HCT116 (cell line): ENCODE measurements around the gene REEP6. TPM values are rescaled to one million over a fixed set of nuclear protein-coding genes. Genes with fewer than 3 reads are reported as not detected.

Source experiments
- ATAC-seq: fragments of 200-7000 bp; cut with Tn5 transposase; 2 replicates; pipeline ENCODE4 v1.9.1; 2020; ENCODE audit warnings: mild to moderate bottlenecking, moderate library complexity
- BruUV-seq: library from RNA; stranded (reverse); fragments of 400-500 nt; replicated peaks from 2 replicates; lab custom pipeline; 2021; lab: Mats Ljungman, UMichigan
- CTCF ChIA-PET: fragments of 300-600 bp; sonication (Branson Sonifier 250); formaldehyde crosslinking; loops from one replicate; lab custom pipeline; 2021; ENCODE audit warnings: antibody characterized with exemption; lab: Charles Lee
- POLR2A ChIA-PET: fragments of 300-600, 350-600 bp; sonication (Branson Sonifier 250); formaldehyde crosslinking; loops from one replicate; lab custom pipeline; 2021; ENCODE audit warnings: antibody characterized with exemption; lab: Charles Lee
- RAD21 ChIA-PET, 2 experiments: fragments of 300-600 bp; sonication (Branson Sonifier 250); formaldehyde crosslinking; loops; one replicate each; lab custom pipeline; 2023; ENCODE audit warnings: low total read pairs in 2 of 2; ENCODE audit not compliant: uncharacterized antibody in 2 of 2, unreplicated experiment in 2 of 2, low non-redundant PET in 1 of 2; lab: Charles Lee
- DNase-seq: peaks from one replicate; pipeline ENCODE4 v3.0.0-alpha.2; 2010; ENCODE audit warnings: low read depth, low spot score
- H2AFZ ChIP-seq: fragments of 200-600 bp; shearing (Covaris generic), sonication (generic); 2 replicates; pipeline ENCODE4 v1.6.1; 2017; ENCODE audit warnings: low read depth, mixed run types, mixed read lengths, antibody characterized with exemption, low read length; ENCODE audit not compliant: poor library complexity, severe bottlenecking
- H3K27ac ChIP-seq: 2 replicates; pipeline ENCODE4 v1.5.1; 2012; ENCODE audit warnings: low read depth, low read length
- H3K27me3 ChIP-seq: fragments of 200-600 bp; sonication (generic); 2 replicates; pipeline ENCODE4 v1.6.1; 2016; ENCODE audit warnings: mixed run types, low read length, mixed read lengths; ENCODE audit not compliant: insufficient read depth
- H3K36me3 ChIP-seq, 2 experiments: fragments of 200-500 bp in 1 of 2; fragments of 200-600 bp in 1 of 2; sonication (Bioruptor generic) in 1 of 2; sonication (generic) in 1 of 2; 2 replicates each; pipeline versions ENCODE4 v1.5.1 to v1.6.1; 2014 to 2016; ENCODE audit warnings: low read length in 2 of 2, inconsistent platforms in 1 of 2, mixed read lengths in 1 of 2, mixed run types in 1 of 2; ENCODE audit not compliant: insufficient read depth in 2 of 2, control insufficient read depth in 1 of 2
- H3K4me1 ChIP-seq, 2 experiments: fragments of 200-600 bp in 1 of 2; sonication (generic) in 1 of 2; 2 replicates each; pipeline versions ENCODE4 v1.5.1 to v1.6.1; 2012 to 2017; ENCODE audit warnings: low read length in 2 of 2, inconsistent platforms in 1 of 2, mild to moderate bottlenecking in 1 of 2, mixed read lengths in 1 of 2, mixed run types in 1 of 2, moderate library complexity in 1 of 2; ENCODE audit not compliant: insufficient read depth in 2 of 2, control insufficient read depth in 1 of 2
- H3K4me2 ChIP-seq: fragments of 200-600 bp; sonication (generic); 2 replicates; pipeline ENCODE4 v1.6.1; 2017; ENCODE audit warnings: mixed run types, low read length, mixed read lengths
- H3K4me3 ChIP-seq, 2 experiments: fragments of 200-600 bp in 1 of 2; sonication (generic) in 1 of 2; replicated peaks in 1 of 2; 2 replicates each; pipeline ENCODE4 v1.5.1; 2011 to 2016; ENCODE audit warnings: low read length in 2 of 2, control low read depth in 1 of 2, low read depth in 1 of 2, mild to moderate bottlenecking in 1 of 2, mixed read lengths in 1 of 2, mixed run types in 1 of 2
- H3K79me2 ChIP-seq: fragments of 200-600 bp; sonication (generic); 2 replicates; pipeline ENCODE4 v1.6.1; 2017; ENCODE audit warnings: mild to moderate bottlenecking, mixed run types, low read length, moderate library complexity, mixed read lengths; ENCODE audit not compliant: insufficient read depth
- H3K9ac ChIP-seq: fragments of 200-600 bp; sonication (generic); 2 replicates; pipeline ENCODE4 v1.6.1; 2016; ENCODE audit warnings: low read length, mixed read lengths
- H3K9me2 ChIP-seq: fragments of 200-600 bp; sonication (generic), shearing (Covaris generic); 2 replicates; pipeline ENCODE4 v1.6.1; 2017; ENCODE audit warnings: mixed run types, mild to moderate bottlenecking, moderate library complexity; ENCODE audit not compliant: insufficient read depth
- H3K9me3 ChIP-seq, 2 experiments: fragments of 200-500 bp in 1 of 2; fragments of 200-600 bp in 1 of 2; sonication (Bioruptor generic) in 1 of 2; sonication (generic) in 1 of 2; 2 replicates each; pipeline ENCODE4 v1.6.1; 2014 to 2017; ENCODE audit warnings: low read length in 2 of 2, mixed read lengths in 2 of 2, inconsistent platforms in 1 of 2, low read depth in 1 of 2, mild to moderate bottlenecking in 1 of 2, mixed run types in 1 of 2, moderate library complexity in 1 of 2; ENCODE audit not compliant: control insufficient read depth in 1 of 2, insufficient read depth in 1 of 2
- H4K20me1 ChIP-seq: fragments of 200-600 bp; sonication (generic), shearing (Covaris generic); 2 replicates; pipeline ENCODE4 v1.6.1; 2017; ENCODE audit warnings: mixed run types, mild to moderate bottlenecking, moderate library complexity; ENCODE audit not compliant: insufficient read depth
- ATF3 ChIP-seq: IDR thresholded peaks from 2 replicates; pipeline ENCODE4 v1.6.1; 2012
- CBX3 ChIP-seq: IDR thresholded peaks from 2 replicates; pipeline ENCODE4 v1.6.1; 2012; ENCODE audit warnings: low read depth
- CTCF ChIP-seq, 3 experiments: fragments of 200-600 bp in 1 of 3; sonication (generic) in 1 of 3; IDR thresholded peaks in 2 of 3; conservative IDR thresholded peaks in 1 of 3; 2 replicates each; pipeline ENCODE4 v1.5.1; 2012 to 2017; ENCODE audit warnings: low read depth in 2 of 3, low read length in 2 of 3, antibody characterized with exemption in 1 of 3, borderline replicate concordance in 1 of 3, control low read depth in 1 of 3, mild to moderate bottlenecking in 1 of 3, mixed read lengths in 1 of 3, mixed run types in 1 of 3, moderate library complexity in 1 of 3; ENCODE audit not compliant: insufficient read depth in 1 of 3
- EGR1 ChIP-seq: IDR thresholded peaks from 2 replicates; pipeline ENCODE4 v1.6.1; 2012; ENCODE audit warnings: low read depth
- ELF1 ChIP-seq: IDR thresholded peaks from 2 replicates; pipeline ENCODE4 v1.6.1; 2012; ENCODE audit warnings: low read depth, borderline replicate concordance
- EZH2 ChIP-seq: fragments of 200-600 bp; sonication (generic); IDR thresholded peaks from 2 replicates; pipeline ENCODE4 v1.6.1; 2017; ENCODE audit warnings: antibody characterized with exemption, mixed run types
- JUND ChIP-seq: IDR thresholded peaks from 2 replicates; pipeline ENCODE4 v1.6.1; 2012
- POLR2A ChIP-seq: IDR thresholded peaks from 2 replicates; pipeline ENCODE4 v1.7.0; 2011; ENCODE audit warnings: borderline replicate concordance; ENCODE audit not compliant: insufficient read depth, insufficient read length; ENCODE audit errors: extremely low read depth
- POLR2AphosphoS5 ChIP-seq: IDR thresholded peaks from 2 replicates; pipeline ENCODE4 v1.6.1; 2011; ENCODE audit warnings: mild to moderate bottlenecking, low read depth, low read length, moderate library complexity
- SIN3A ChIP-seq: IDR thresholded peaks from 2 replicates; pipeline ENCODE4 v1.6.1; 2012; ENCODE audit warnings: low read depth
- SP1 ChIP-seq: IDR thresholded peaks from 2 replicates; pipeline ENCODE4 v1.6.1; 2012; ENCODE audit warnings: low read depth
- SRF ChIP-seq: IDR thresholded peaks from 2 replicates; pipeline ENCODE4 v1.6.1; 2012; ENCODE audit warnings: low read depth
- TCF7L2 ChIP-seq: IDR thresholded peaks from 2 replicates; pipeline ENCODE4 v1.7.0; 2011; ENCODE audit warnings: borderline replicate concordance, inconsistent platforms; ENCODE audit not compliant: insufficient read depth, insufficient read length; ENCODE audit errors: extremely low read depth
- YY1 ChIP-seq: IDR thresholded peaks from 2 replicates; pipeline ENCODE4 v1.6.1; 2011; ENCODE audit warnings: low read length, low read depth, moderate library complexity, mild to moderate bottlenecking; ENCODE audit not compliant: insufficient replicate concordance; ENCODE audit errors: extremely low read depth
- ZBTB33 ChIP-seq: IDR thresholded peaks from 2 replicates; pipeline ENCODE4 v1.6.1; 2011; ENCODE audit warnings: mild to moderate bottlenecking, low read length, moderate library complexity; ENCODE audit not compliant: insufficient replicate concordance; ENCODE audit errors: extremely low read depth
- ZFX ChIP-seq: fragments of 450-650 bp; IDR thresholded peaks from 2 replicates; pipeline ENCODE4 v1.6.1; 2017
- ZNF274 ChIP-seq: fragments of 200-500 bp; sonication (Bioruptor generic); IDR thresholded peaks from 2 replicates; pipeline ENCODE4 v1.6.1; 2014; ENCODE audit warnings: mild to moderate bottlenecking, low read depth, low read length, inconsistent platforms
- intact Hi-C: fragments of 100-400 bp; cut with micrococcal nuclease; formaldehyde crosslinking; loops from 2 replicates; pipeline ENCODE4 v1.10.0; 2022
- total RNA-seq: library from RNA; stranded (reverse); gene quantifications from one replicate; pipeline ENCODE4 v1.2.1, GENCODE V29; 2021; ENCODE audit not compliant: unreplicated experiment

REEP6 gene
- total RNA-seq, 1 experiment from 2014 or later, result 53.9 TPM

- ChIA-PET CTCF (interaction anchor here (2.2 kb wide), 1 partner anchor 12 kb away, joined by 9 read pairs; no protein-coding TSS in a partner anchor), RAD21 (no interaction called here), POLR2A (no interaction called here)
- H3K9ac ChIP-seq, result no peak overlapping the region
- ATAC-seq (no peak), DNase-seq (no peak)
- no peaks in the 10 kb centered on the region for H3K9me2 ChIP-seq
- no peak overlapping the region for H2AFZ ChIP-seq
- no TSS peak for BruUV-seq
- H3K27ac ChIP-seq, result peak overlapping the region; percentile 91; the same call in 1 of the 2 replicates
- H3K4me2 ChIP-seq, result peak overlapping the region; percentile 96; the same call in 1 of the 2 replicates
- peak overlapping the region in 1 of 2 experiments; percentile 66; a peak in 1 of 4 replicates for H3K4me3 ChIP-seq
- intact Hi-C loops, result no loop called here
- no peaks in the 10 kb centered on the region for H3K27me3 ChIP-seq
- H3K79me2 ChIP-seq, result peaks cover 11% of the 10 kb centered on the region; the same call in 1 of the 2 replicates
- no peak for TF ChIP-seq YY1
- no peak for TF ChIP-seq TCF7L2
- TF ChIP-seq POLR2AphosphoS5, result no peak
- no peak for TF ChIP-seq CTCF (IDR thresholded peaks at IDR 0.05 in 2 of 3, conservative IDR thresholded peaks at IDR 0.05 in 1 of 3; ENCODE audit: borderline replicate concordance in 1 of 3, insufficient read depth in 1 of 3, low read depth in 2 of 3, low read length in 2 of 3)
- TF ChIP-seq ZBTB33, result no peak
- no peak for TF ChIP-seq SIN3A
- TF ChIP-seq POLR2A, result no peak
- no peak for TF ChIP-seq CBX3
- TF ChIP-seq SRF, result no peak
- TF ChIP-seq ELF1, result no peak
- no peak for TF ChIP-seq ZNF274
- TF ChIP-seq JUND, result no peak
- TF ChIP-seq EZH2, result no peak
- no peak for TF ChIP-seq SP1
- TF ChIP-seq EGR1, result no peak
- no peak for TF ChIP-seq ATF3
- TF ChIP-seq ZFX, result no peak
- H3K4me1 ChIP-seq, result peaks cover 17 to 42% of the 10 kb centered on the region in 2 experiments
- H3K9me3 ChIP-seq, result no peaks in the 10 kb centered on the region
- no peaks in the 10 kb centered on the region for H4K20me1 ChIP-seq
- H3K36me3 ChIP-seq, result no peaks in the 10 kb centered on the region; a peak in 1 of 4 replicates
These were observed 23.3 kb upstream of the REEP6 start for GRCh38 chr19:1467490-1468273.
